GM06990 (cell line): ENCODE data around the gene ITLN2.

Source experiments
- DNase-seq: peaks from one replicate; pipeline ENCODE4 v3.0.0-alpha.2; 2011; ENCODE audit not compliant: insufficient read length; ENCODE audit errors: extremely low read depth
- H3K27me3 ChIP-seq: replicated peaks from 2 replicates; pipeline ENCODE4 v1.6.0; 2011; ENCODE audit warnings: low read length; ENCODE audit not compliant: control insufficient read depth, insufficient read depth
- H3K36me3 ChIP-seq: 2 replicates; pipeline ENCODE4 v1.5.1; 2011; ENCODE audit warnings: low read length; ENCODE audit not compliant: control insufficient read depth, insufficient read depth
- H3K4me3 ChIP-seq: replicated peaks from 2 replicates; pipeline ENCODE4 v1.5.1; 2011; ENCODE audit warnings: low read depth, mild to moderate bottlenecking, control low read depth, low read length
- TF ChIP-seq, protein P1 (sequence below): IDR thresholded peaks from 2 replicates; pipeline ENCODE4 v1.5.1; 2011; ENCODE audit warnings: low read length, control low read depth, mild to moderate bottlenecking, inconsistent platforms; ENCODE audit not compliant: insufficient read depth, poor library complexity, severe bottlenecking

Gene ITLN2

DNA sequence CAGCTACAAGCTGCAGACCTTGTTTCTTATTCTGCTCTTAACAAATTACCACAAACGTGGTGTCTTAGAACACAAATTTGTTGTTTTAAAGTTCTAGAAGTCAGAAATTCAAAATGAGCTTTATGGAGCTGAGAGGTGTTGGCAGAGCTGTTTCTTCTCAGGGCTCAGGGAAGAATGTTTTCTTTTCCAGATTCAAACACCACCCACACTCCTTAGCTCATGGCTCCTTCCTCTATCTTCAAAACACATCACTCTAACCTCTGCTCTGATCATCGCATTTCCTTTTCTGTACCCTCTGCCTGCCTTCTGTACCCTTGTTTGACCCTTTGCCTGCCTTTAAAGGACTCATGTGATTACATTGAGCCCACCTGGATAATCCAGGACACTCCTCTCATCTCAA, 42.7 kb downstream of the ITLN2 start:
- Histone ChIP-seq H3K36me3 (no peaks in the 10 kb centered on the region), H3K27me3 (no peaks in the 10 kb centered on the region), H3K4me3 (no peak overlapping the region)
- no peak for DNase-seq
- TF ChIP-seq, protein P1, sequence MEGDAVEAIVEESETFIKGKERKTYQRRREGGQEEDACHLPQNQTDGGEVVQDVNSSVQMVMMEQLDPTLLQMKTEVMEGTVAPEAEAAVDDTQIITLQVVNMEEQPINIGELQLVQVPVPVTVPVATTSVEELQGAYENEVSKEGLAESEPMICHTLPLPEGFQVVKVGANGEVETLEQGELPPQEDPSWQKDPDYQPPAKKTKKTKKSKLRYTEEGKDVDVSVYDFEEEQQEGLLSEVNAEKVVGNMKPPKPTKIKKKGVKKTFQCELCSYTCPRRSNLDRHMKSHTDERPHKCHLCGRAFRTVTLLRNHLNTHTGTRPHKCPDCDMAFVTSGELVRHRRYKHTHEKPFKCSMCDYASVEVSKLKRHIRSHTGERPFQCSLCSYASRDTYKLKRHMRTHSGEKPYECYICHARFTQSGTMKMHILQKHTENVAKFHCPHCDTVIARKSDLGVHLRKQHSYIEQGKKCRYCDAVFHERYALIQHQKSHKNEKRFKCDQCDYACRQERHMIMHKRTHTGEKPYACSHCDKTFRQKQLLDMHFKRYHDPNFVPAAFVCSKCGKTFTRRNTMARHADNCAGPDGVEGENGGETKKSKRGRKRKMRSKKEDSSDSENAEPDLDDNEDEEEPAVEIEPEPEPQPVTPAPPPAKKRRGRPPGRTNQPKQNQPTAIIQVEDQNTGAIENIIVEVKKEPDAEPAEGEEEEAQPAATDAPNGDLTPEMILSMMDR = no peak

DNA sequence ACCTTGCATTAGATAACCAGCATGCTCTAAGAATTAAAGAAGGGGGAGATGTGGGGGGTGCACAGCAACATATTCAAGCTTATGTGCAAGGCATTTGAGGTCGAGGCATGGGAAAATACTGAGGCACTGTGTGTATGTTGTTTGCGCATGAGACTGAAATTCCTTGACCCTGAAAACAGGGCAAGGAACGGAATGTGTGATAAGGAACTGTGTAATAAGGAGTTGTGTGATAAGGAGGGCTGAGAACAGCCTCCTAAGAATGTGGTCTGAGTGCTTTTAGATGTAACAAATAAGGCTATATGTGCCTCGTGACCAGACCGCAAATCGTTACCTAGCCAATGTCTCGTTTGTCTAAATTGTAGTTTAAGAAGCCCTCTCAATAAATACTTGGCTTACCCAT, 43.2 kb downstream of the ITLN2 start:
- TF ChIP-seq, protein P1 = no peak
- Histone ChIP-seq H3K4me3 (no peak overlapping the region), H3K27me3 (no peaks in the 10 kb centered on the region), H3K36me3 (no peaks in the 10 kb centered on the region)
- DNase-seq = no peak

- no peaks in the 10 kb centered on the region for H3K27me3 ChIP-seq
- no peaks in the 10 kb centered on the region for H3K36me3 ChIP-seq
- H3K4me3 ChIP-seq = no peak overlapping the region
- DNase-seq = no peak
- TF ChIP-seq, protein P1 = no peak
Measured at GRCh38 chr1:160910170-160910750, 44.3 kb downstream of the ITLN2 start.

GRCh38 chr1:160907976-160908375, 46.6 kb downstream of the ITLN2 start:
- no peaks in the 10 kb centered on the region for H3K36me3 ChIP-seq
- no peak for DNase-seq
- H3K27me3 ChIP-seq = no peaks in the 10 kb centered on the region
- no peak overlapping the region for H3K4me3 ChIP-seq
- TF ChIP-seq, protein P1 = no peak

DNA sequence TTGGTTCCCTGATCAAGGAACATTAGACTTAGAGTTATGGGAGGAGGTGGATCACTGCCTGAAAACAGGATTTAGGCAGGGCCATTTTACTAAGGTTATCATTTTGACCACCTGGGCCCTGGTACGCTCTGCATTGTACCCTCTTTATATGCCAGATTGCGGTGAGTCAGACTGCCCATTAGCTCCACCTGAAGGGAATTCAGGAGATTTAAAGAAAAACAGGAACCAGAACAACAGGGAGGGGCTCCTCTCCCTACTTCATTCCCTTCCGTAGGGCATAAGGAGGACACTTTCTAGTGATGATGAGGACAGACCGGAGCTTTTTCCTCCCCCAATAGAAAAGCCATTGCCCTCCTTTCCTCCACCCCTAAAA, 49.0 kb downstream of the ITLN2 start:
- Histone ChIP-seq H3K4me3 (no peak overlapping the region), H3K27me3 (no peaks in the 10 kb centered on the region), H3K36me3 (no peaks in the 10 kb centered on the region)
- no peak for DNase-seq
- TF ChIP-seq, protein P1 = no peak
